CD14-positive monocyte (primary cell): ENCODE measurements around the gene PTPN2. TPM values are rescaled to one million over a fixed set of nuclear protein-coding genes. Genes with fewer than 3 reads are reported as not detected.

ENCODE experiments used
- DNase-seq, 3 donors: peaks; one replicate each; pipeline ENCODE4 v3.0.0-alpha.2; 2011 to 2022
- H2AFZ ChIP-seq: 2 replicates; pipeline ENCODE4 v1.6.0; 2012; ENCODE audit warnings: mild to moderate bottlenecking, low read depth, low read length, inconsistent platforms; ENCODE audit not compliant: insufficient read depth, poor library complexity, severe bottlenecking
- H3K27ac ChIP-seq, 2 donors: 1 replicate in 1 of 2; 2 replicates in 1 of 2; pipeline ENCODE4 v1.5.1; 2012 to 2013; ENCODE audit warnings: low read length in 2 of 2, control low read depth in 1 of 2, inconsistent platforms in 1 of 2, low read depth in 1 of 2, mild to moderate bottlenecking in 1 of 2
- H3K27me3 ChIP-seq, 2 donors: one replicate each; pipeline versions ENCODE4 v1.6.0 to v1.6.1; 2011 to 2013; ENCODE audit warnings: low read length in 2 of 2; ENCODE audit not compliant: control insufficient read depth in 2 of 2, insufficient read depth in 2 of 2
- H3K36me3 ChIP-seq, 2 donors: replicated peaks in 1 of 2; 1 replicate in 1 of 2; 2 replicates in 1 of 2; pipeline versions ENCODE4 v1.5.1 to v1.6.1; 2012 to 2013; ENCODE audit warnings: low read length in 2 of 2, control low read depth in 1 of 2, inconsistent platforms in 1 of 2, mild to moderate bottlenecking in 1 of 2; ENCODE audit not compliant: insufficient read depth in 2 of 2, control insufficient read depth in 1 of 2
- H3K4me1 ChIP-seq, 2 donors: 1 replicate in 1 of 2; 2 replicates in 1 of 2; pipeline versions ENCODE4 v1.5.1 to v1.6.1; 2012 to 2013; ENCODE audit warnings: low read length in 2 of 2, control low read depth in 1 of 2, inconsistent platforms in 1 of 2, mild to moderate bottlenecking in 1 of 2, moderate library complexity in 1 of 2; ENCODE audit not compliant: insufficient read depth in 2 of 2, control insufficient read depth in 1 of 2
- H3K4me2 ChIP-seq: replicated peaks from 2 replicates; pipeline ENCODE3; 2012; ENCODE audit warnings: low read length, moderate library complexity, mild to moderate bottlenecking; ENCODE audit not compliant: poor library complexity, severe bottlenecking; ENCODE audit errors: extremely low read depth
- H3K4me3 ChIP-seq, 3 experiments: fragments of 200-600 bp in 1 of 3; sonication (generic) in 1 of 3; replicated peaks in 1 of 3; 1 replicate in 2 of 3; 2 replicates in 1 of 3; pipeline ENCODE4 v1.5.1; 2011 to 2013; ENCODE audit warnings: low read length in 3 of 3, mild to moderate bottlenecking in 3 of 3, control low read depth in 2 of 3, low read depth in 2 of 3, inconsistent platforms in 1 of 3, moderate library complexity in 1 of 3
- H3K79me2 ChIP-seq: 2 replicates; pipeline ENCODE4 v1.6.0; 2012; ENCODE audit warnings: mild to moderate bottlenecking, control low read depth, inconsistent platforms, low read length, moderate library complexity; ENCODE audit not compliant: insufficient read depth
- H3K9ac ChIP-seq: 2 replicates; pipeline ENCODE4 v1.6.0; 2017; ENCODE audit warnings: low read length, mild to moderate bottlenecking; ENCODE audit not compliant: insufficient read depth, poor library complexity, severe bottlenecking
- H3K9me3 ChIP-seq, 2 donors: replicated peaks in 1 of 2; 1 replicate in 1 of 2; 2 replicates in 1 of 2; pipeline versions ENCODE4 v1.5.1 to v1.6.1; 2012 to 2013; ENCODE audit warnings: low read length in 2 of 2, control low read depth in 1 of 2; ENCODE audit not compliant: control insufficient read depth in 1 of 2, insufficient read depth in 1 of 2
- H4K20me1 ChIP-seq: 2 replicates; pipeline ENCODE4 v1.6.0; 2012; ENCODE audit warnings: mild to moderate bottlenecking, low read length, control low read depth, moderate library complexity; ENCODE audit not compliant: insufficient read depth
- H3K27ac Mint-ChIP-seq, 7 donors: one replicate each; pipeline ENCODE4 v1.8.0; 2020; ENCODE audit warnings: mild to moderate bottlenecking in 7 of 7, mixed read lengths in 7 of 7, moderate library complexity in 6 of 7, inconsistent platforms in 2 of 7
- H3K27me3 Mint-ChIP-seq, 3 donors: one replicate each; pipeline ENCODE4 v1.8.0; 2021 to 2022; ENCODE audit warnings: low read depth in 3 of 3, mild to moderate bottlenecking in 3 of 3, mixed read lengths in 3 of 3, moderate library complexity in 3 of 3, inconsistent platforms in 1 of 3
- H3K36me3 Mint-ChIP-seq, 2 donors: one replicate each; pipeline ENCODE4 v1.8.0; 2020; ENCODE audit warnings: mixed read lengths in 2 of 2, inconsistent platforms in 1 of 2, mild to moderate bottlenecking in 1 of 2
- H3K4me1 Mint-ChIP-seq: one replicate; pipeline ENCODE4 v1.8.0; 2020; ENCODE audit warnings: mild to moderate bottlenecking, mixed read lengths
- H3K4me3 Mint-ChIP-seq, 2 donors: one replicate each; pipeline ENCODE4 v1.8.0; 2020; ENCODE audit warnings: mild to moderate bottlenecking in 2 of 2, mixed read lengths in 2 of 2, moderate library complexity in 1 of 2
- H3K9me3 Mint-ChIP-seq, 7 donors: one replicate each; pipeline ENCODE4 v1.8.0; 2020 to 2022; ENCODE audit warnings: mixed read lengths in 7 of 7, mild to moderate bottlenecking in 6 of 7, moderate library complexity in 6 of 7, inconsistent platforms in 2 of 7
- WGBS: methylation state at CpG from one replicate; pipeline ENCODE4 v1.1.5; 2013; ENCODE audit warnings: missing lambda C conversion rate; ENCODE audit not compliant: insufficient coverage; 5-methylcytosine and 5-hydroxymethylcytosine counted together
- intact Hi-C, 2 donors: fragments of 100-400 bp; cut with micrococcal nuclease; formaldehyde crosslinking; loops; one replicate each; pipeline versions ENCODE4 v1.15.0 to v1.15.1; 2023
- polyA plus RNA-seq, 3 donors: library from polyadenylated mRNA; depleted of rRNA in 1 of 3; unstranded in 2 of 3; stranded (reverse) in 1 of 3; fragments of 300-500 nt in 2 of 3; fragments of >200 nt in 1 of 3; fragmentation: Illumina TruSeq in 2 of 3; gene quantifications; 1 replicate in 2 of 3; 2 replicates in 1 of 3; pipeline ENCODE4 v1.2.3, GENCODE V29; 2012 to 2021
- TF ChIP-seq, protein P1 (sequence below): fragments of 200-600 bp; IDR thresholded peaks from one replicate; pipeline ENCODE4 v1.8.0; 2022; ENCODE audit warnings: antibody characterized with exemption, mild to moderate bottlenecking

Gene PTPN2
- polyA plus RNA-seq, 3 donors: 55.6 to 108 (median 78.4) TPM

DNA sequence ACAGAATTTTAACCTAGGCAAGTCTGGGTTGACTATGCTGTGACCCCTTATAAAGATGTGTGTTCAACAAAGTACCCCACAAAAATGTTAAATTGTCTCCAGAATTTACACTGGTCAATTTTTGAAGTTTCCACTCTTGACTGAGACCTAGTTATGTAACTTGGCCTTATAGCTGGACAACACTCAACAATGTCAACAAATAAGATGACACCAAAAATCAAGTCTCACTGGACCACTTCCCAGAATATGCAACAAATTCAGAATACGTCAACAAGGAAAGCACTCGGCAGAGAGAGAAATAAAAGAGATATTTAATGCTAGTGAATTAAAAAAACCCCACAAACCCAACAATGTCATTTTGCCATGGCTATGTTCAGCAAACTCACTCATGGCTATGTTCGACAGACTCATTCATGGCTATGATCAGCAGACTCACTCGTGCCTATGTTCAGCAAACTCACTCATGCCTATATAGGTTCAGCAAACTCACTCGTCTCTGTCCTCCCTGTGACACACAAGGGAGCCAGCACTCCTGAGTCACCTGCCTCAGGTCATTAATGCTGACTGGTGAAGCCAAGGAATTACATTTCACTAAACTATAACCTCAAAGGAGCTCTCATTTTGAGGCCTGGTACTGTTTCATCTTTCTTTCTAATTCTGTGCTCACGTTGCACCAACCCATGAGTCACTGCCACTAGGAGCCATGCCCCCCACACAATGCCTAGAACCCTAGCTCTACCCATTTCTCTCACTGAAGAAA, 72.7 kb downstream of the PTPN2 start:
- Mint-ChIP-seq H3K27ac (peak overlapping the region in 3 of 7 donors; percentile 22 to 55 (median 43)), H3K27me3 (no peaks in the 10 kb centered on the region), H3K4me3 (no peak overlapping the region), H3K4me1 (peaks cover 4% of the 10 kb centered on the region), H3K9me3 (peaks cover 0 to 3% (median 0%) of the 10 kb centered on the region in 7 donors), H3K36me3 (peaks cover 70 to 79% of the 10 kb centered on the region in 2 donors)
- Histone ChIP-seq H3K9me3 (no peaks in the 10 kb centered on the region), H4K20me1 (peaks cover 3% of the 10 kb centered on the region), H3K4me3 (no peak overlapping the region), H3K27ac (no peak overlapping the region), H3K9ac (no peak overlapping the region), H3K36me3 (peaks cover 47 to 80% of the 10 kb centered on the region in 2 donors), H3K79me2 (peaks cover 13% of the 10 kb centered on the region), H3K4me2 (no peak overlapping the region), H3K4me1 (no peaks in the 10 kb centered on the region), H3K27me3 (no peaks in the 10 kb centered on the region), H2AFZ (no peak overlapping the region)
- intact Hi-C loops: no loop called here
- TF ChIP-seq, protein P1, sequence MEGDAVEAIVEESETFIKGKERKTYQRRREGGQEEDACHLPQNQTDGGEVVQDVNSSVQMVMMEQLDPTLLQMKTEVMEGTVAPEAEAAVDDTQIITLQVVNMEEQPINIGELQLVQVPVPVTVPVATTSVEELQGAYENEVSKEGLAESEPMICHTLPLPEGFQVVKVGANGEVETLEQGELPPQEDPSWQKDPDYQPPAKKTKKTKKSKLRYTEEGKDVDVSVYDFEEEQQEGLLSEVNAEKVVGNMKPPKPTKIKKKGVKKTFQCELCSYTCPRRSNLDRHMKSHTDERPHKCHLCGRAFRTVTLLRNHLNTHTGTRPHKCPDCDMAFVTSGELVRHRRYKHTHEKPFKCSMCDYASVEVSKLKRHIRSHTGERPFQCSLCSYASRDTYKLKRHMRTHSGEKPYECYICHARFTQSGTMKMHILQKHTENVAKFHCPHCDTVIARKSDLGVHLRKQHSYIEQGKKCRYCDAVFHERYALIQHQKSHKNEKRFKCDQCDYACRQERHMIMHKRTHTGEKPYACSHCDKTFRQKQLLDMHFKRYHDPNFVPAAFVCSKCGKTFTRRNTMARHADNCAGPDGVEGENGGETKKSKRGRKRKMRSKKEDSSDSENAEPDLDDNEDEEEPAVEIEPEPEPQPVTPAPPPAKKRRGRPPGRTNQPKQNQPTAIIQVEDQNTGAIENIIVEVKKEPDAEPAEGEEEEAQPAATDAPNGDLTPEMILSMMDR: no peak
- DNase-seq: no peak
- WGBS: 98% methylated on average over 3 of the region's 6 CpGs

DNA sequence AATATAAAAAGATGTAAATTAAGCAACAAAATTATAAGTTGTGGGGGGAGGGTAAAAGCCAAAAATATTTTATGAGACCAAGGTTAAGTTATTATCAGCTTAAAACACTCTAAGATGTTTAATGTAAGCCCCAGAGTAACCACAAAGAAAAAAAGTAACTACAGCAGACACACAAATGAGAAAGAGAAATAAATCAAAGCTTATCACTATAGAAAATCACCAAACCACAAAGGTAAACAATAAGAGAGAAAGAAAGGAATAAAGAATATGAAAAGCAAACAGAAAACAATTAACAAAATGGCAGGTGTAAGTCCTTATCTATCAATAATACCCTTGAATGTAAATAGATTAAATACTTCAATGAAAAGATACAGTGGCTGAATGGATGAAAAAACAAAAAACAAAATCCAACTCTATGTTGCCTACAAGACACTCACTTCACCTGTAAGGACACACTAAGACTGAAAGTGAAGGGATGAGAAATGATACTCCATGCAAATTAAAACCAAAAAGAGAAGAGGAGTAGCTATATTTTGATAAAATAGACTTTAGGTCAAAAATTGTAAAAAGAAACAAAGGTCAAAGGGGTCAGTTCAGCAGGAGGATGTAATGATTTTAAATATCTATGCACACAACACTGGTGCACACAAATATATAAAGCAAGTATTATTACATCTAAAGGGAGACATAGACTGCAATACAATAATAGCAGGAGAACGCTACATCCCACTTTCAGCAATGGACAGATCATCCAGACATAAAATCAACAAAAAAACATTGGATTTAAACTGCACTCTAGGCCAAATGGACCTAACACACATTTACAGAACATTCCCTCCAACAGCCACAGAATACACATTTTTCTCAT, 80.7 kb downstream of the PTPN2 start:
- H3K4me2 ChIP-seq: no peak overlapping the region
- WGBS: 100% methylated on average over 1 of the region's 1 CpG
- H3K36me3 Mint-ChIP-seq: peaks cover 52 to 62% of the 10 kb centered on the region in 2 donors

More for the DNA sequence above, 80.7 kb downstream of the PTPN2 start:
- H3K27me3 Mint-ChIP-seq: no peaks in the 10 kb centered on the region
- DNase-seq: no peak
- H3K9me3 Mint-ChIP-seq: peaks cover 0 to 3% (median 0%) of the 10 kb centered on the region in 7 donors
- H3K4me1 Mint-ChIP-seq: peaks cover 3% of the 10 kb centered on the region
- peaks cover 19% of the 10 kb centered on the region for H3K79me2 ChIP-seq
- peak overlapping the region in 2 of 7 donors; percentile 37 to 39 for H3K27ac Mint-ChIP-seq
- H3K4me1 ChIP-seq: no peaks in the 10 kb centered on the region
- H3K27ac ChIP-seq: no peak overlapping the region
- no peak overlapping the region for H2AFZ ChIP-seq
- intact Hi-C loops: no loop called here
- TF ChIP-seq, protein P1: no peak
- H3K9me3 ChIP-seq: no peaks in the 10 kb centered on the region
- H3K4me3 Mint-ChIP-seq: no peak overlapping the region
- H3K36me3 ChIP-seq: peaks cover 37 to 52% of the 10 kb centered on the region in 2 donors
- no peak overlapping the region for H3K9ac ChIP-seq
- H3K4me3 ChIP-seq: no peak overlapping the region
- peaks cover 29% of the 10 kb centered on the region for H4K20me1 ChIP-seq
- H3K27me3 ChIP-seq: no peaks in the 10 kb centered on the region
